Astrocyte (in vitro differentiated cells and primary cell): ENCODE data around the gene SGCD. TPM values are rescaled to one million over a fixed set of nuclear protein-coding genes. Genes with fewer than 3 reads are reported as not detected.

Source experiments
- DNase-seq: peaks from one replicate; pipeline ENCODE4 v3.0.0-alpha.2; 2010; ENCODE audit warnings: low read depth
- FAIRE-seq: peaks from 2 replicates; lab custom pipeline; 2011; peaks lifted over from hg19 to GRCh38; lab: Jason Lieb, UNC
- H2AFZ ChIP-seq: 2 replicates; pipeline ENCODE4 v1.6.0; 2012; ENCODE audit warnings: low read depth, low read length, inconsistent platforms
- H3K27ac ChIP-seq: 2 replicates; pipeline ENCODE4 v1.5.1; 2011; ENCODE audit warnings: low read depth, low read length, inconsistent platforms
- H3K27me3 ChIP-seq: 2 replicates; pipeline ENCODE4 v1.6.0; 2011; ENCODE audit warnings: low read length, inconsistent platforms; ENCODE audit not compliant: insufficient read depth
- H3K36me3 ChIP-seq: 2 replicates; pipeline ENCODE4 v1.5.1; 2011; ENCODE audit warnings: low read length, inconsistent platforms; ENCODE audit not compliant: insufficient read depth
- H3K4me1 ChIP-seq: 2 replicates; pipeline ENCODE4 v1.5.1; 2011; ENCODE audit warnings: low read length, inconsistent platforms; ENCODE audit not compliant: insufficient read depth
- H3K4me2 ChIP-seq: 2 replicates; pipeline ENCODE4 v1.6.0; 2012; ENCODE audit warnings: low read length, inconsistent platforms
- H3K4me3 ChIP-seq: 2 replicates; pipeline ENCODE4 v1.5.1; 2011; ENCODE audit warnings: low read depth, mild to moderate bottlenecking, low read length, inconsistent platforms; ENCODE audit not compliant: insufficient read depth
- H3K79me2 ChIP-seq: 2 replicates; pipeline ENCODE4 v1.6.0; 2012; ENCODE audit warnings: mild to moderate bottlenecking, low read length, inconsistent platforms; ENCODE audit not compliant: insufficient read depth
- H3K9ac ChIP-seq: 2 replicates; pipeline ENCODE4 v1.6.0; 2012; ENCODE audit warnings: mild to moderate bottlenecking, low read length, inconsistent platforms
- H3K9me3 ChIP-seq: 2 replicates; pipeline ENCODE4 v1.5.1; 2012; ENCODE audit warnings: low read depth, mild to moderate bottlenecking, low read length, inconsistent platforms; ENCODE audit not compliant: insufficient read depth
- H4K20me1 ChIP-seq: 2 replicates; pipeline ENCODE4 v1.6.0; 2012; ENCODE audit warnings: low read length, inconsistent platforms; ENCODE audit not compliant: insufficient read depth
- H3K27ac Mint-ChIP-seq: one replicate; pipeline ENCODE4 v1.8.0; 2021; ENCODE audit warnings: mild to moderate bottlenecking, mixed read lengths; ENCODE audit not compliant: unreplicated experiment
- H3K27me3 Mint-ChIP-seq: one replicate; pipeline ENCODE4 v1.8.0; 2021; ENCODE audit warnings: low read depth, mixed read lengths; ENCODE audit not compliant: unreplicated experiment
- H3K36me3 Mint-ChIP-seq: one replicate; pipeline ENCODE4 v1.8.0; 2021; ENCODE audit warnings: low read depth, mixed read lengths; ENCODE audit not compliant: unreplicated experiment
- H3K4me1 Mint-ChIP-seq: one replicate; pipeline ENCODE4 v1.8.0; 2021; ENCODE audit warnings: low read depth, mixed read lengths; ENCODE audit not compliant: unreplicated experiment
- H3K4me3 Mint-ChIP-seq: one replicate; pipeline ENCODE4 v1.8.0; 2021; ENCODE audit warnings: mild to moderate bottlenecking, moderate library complexity, mixed read lengths; ENCODE audit not compliant: unreplicated experiment
- H3K9me3 Mint-ChIP-seq: one replicate; pipeline ENCODE4 v1.8.0; 2021; ENCODE audit warnings: mild to moderate bottlenecking, mixed read lengths; ENCODE audit not compliant: unreplicated experiment
- CTCF ChIP-seq: IDR thresholded peaks from 2 replicates; pipeline ENCODE4 v1.5.1; 2011; ENCODE audit warnings: low read depth, mild to moderate bottlenecking, inconsistent platforms, low read length, moderate library complexity; ENCODE audit not compliant: insufficient read depth
- EZH2 ChIP-seq: IDR thresholded peaks from 2 replicates; pipeline ENCODE4 v1.6.1; 2012; ENCODE audit warnings: mild to moderate bottlenecking, low read length, inconsistent platforms; ENCODE audit not compliant: insufficient read depth
- total RNA-seq: library from RNA; stranded (reverse); gene quantifications from 2 replicates; pipeline ENCODE4 v1.2.1, GENCODE V29; 2021

The SGCD gene
- total RNA-seq, 1 donor from 2014 or later: 2.9 TPM

- no peaks in the 10 kb centered on the region for H4K20me1 ChIP-seq
- H3K9me3 Mint-ChIP-seq: no peaks in the 10 kb centered on the region
- no peaks in the 10 kb centered on the region for H3K36me3 Mint-ChIP-seq
- H3K4me1 ChIP-seq: peaks cover 3% of the 10 kb centered on the region
- no peak for DNase-seq
- peaks cover 2% of the 10 kb centered on the region for H3K27me3 Mint-ChIP-seq
- H3K27ac ChIP-seq: no peak overlapping the region
- H3K9ac ChIP-seq: no peak overlapping the region
- H3K4me3 ChIP-seq: no peak overlapping the region
- no peak overlapping the region for H3K27ac Mint-ChIP-seq
- no peak for FAIRE-seq
- no peaks in the 10 kb centered on the region for H3K79me2 ChIP-seq
- no peak overlapping the region for H3K4me3 Mint-ChIP-seq
- no peak overlapping the region for H3K4me2 ChIP-seq
- TF ChIP-seq EZH2: no peak
- no peak for TF ChIP-seq CTCF
- peaks cover 6% of the 10 kb centered on the region for H3K4me1 Mint-ChIP-seq
- no peaks in the 10 kb centered on the region for H3K36me3 ChIP-seq
- H2AFZ ChIP-seq: no peak overlapping the region
- H3K27me3 ChIP-seq: no peaks in the 10 kb centered on the region
- H3K9me3 ChIP-seq: no peaks in the 10 kb centered on the region
Measured at GRCh38 chr5:156677963-156678362, 351.0 kb downstream of the SGCD start.

- H3K9me3 Mint-ChIP-seq: no peaks in the 10 kb centered on the region
- Histone ChIP-seq H3K9me3 (no peaks in the 10 kb centered on the region), H3K4me3 (no peak overlapping the region), H3K9ac (no peak overlapping the region), H3K27ac (no peak overlapping the region), H2AFZ (no peak overlapping the region), H3K4me1 (peaks cover 3% of the 10 kb centered on the region), H4K20me1 (no peaks in the 10 kb centered on the region), H3K27me3 (no peaks in the 10 kb centered on the region), H3K79me2 (no peaks in the 10 kb centered on the region), H3K36me3 (no peaks in the 10 kb centered on the region), H3K4me2 (no peak overlapping the region)
- no peak overlapping the region for H3K4me3 Mint-ChIP-seq
- no peak overlapping the region for H3K27ac Mint-ChIP-seq
- H3K36me3 Mint-ChIP-seq: no peaks in the 10 kb centered on the region
- TF ChIP-seq CTCF: no peak
- no peak for TF ChIP-seq EZH2
- FAIRE-seq (no peak), DNase-seq (no peak)
- peaks cover 6% of the 10 kb centered on the region for H3K4me1 Mint-ChIP-seq
- H3K27me3 Mint-ChIP-seq: peaks cover 2% of the 10 kb centered on the region
Measured at GRCh38 chr5:156678484-156678883, 351.5 kb downstream of the SGCD start.

- Mint-ChIP-seq H3K27me3 (no peaks in the 10 kb centered on the region), H3K27ac (no peak overlapping the region), H3K9me3 (no peaks in the 10 kb centered on the region), H3K4me1 (peaks cover 3% of the 10 kb centered on the region), H3K4me3 (no peak overlapping the region), H3K36me3 (no peaks in the 10 kb centered on the region)
- Histone ChIP-seq H3K9ac (no peak overlapping the region), H4K20me1 (no peaks in the 10 kb centered on the region), H3K36me3 (no peaks in the 10 kb centered on the region), H3K79me2 (no peaks in the 10 kb centered on the region), H3K4me2 (no peak overlapping the region), H3K27ac (no peak overlapping the region), H3K9me3 (no peaks in the 10 kb centered on the region), H3K4me1 (peaks cover 3% of the 10 kb centered on the region), H3K27me3 (no peaks in the 10 kb centered on the region), H3K4me3 (no peak overlapping the region), H2AFZ (no peak overlapping the region)
- TF ChIP-seq EZH2: no peak
- TF ChIP-seq CTCF: no peak
- FAIRE-seq: no peak
- DNase-seq: no peak
Measured at GRCh38 chr5:156680831-156681230, 353.9 kb downstream of the SGCD start.
